ENCODE results near the gene CAPN11. TPM values are rescaled to one million over a fixed set of nuclear protein-coding genes. Genes with fewer than 3 reads are reported as not detected.
"Not testable (repeated sequence)": the region's sequence is repeated elsewhere in the genome, so short reads cannot be mapped to it uniquely, and the experiment has no call there.

CAPN11 gene
- total RNA-seq, 1 donor from 2014 or later: 0.27 TPM

GRCh38 chr6:44192428-44193041, 33.9 kb downstream of the CAPN11 start:
- Histone ChIP-seq H3K27me3 (ENCODE audit: low read depth) (no peaks in the 10 kb centered on the region), H3K4me1 (no peaks in the 10 kb centered on the region), H3K4me3 (peak overlapping the region; percentile 28), H3K9me3 (no peaks in the 10 kb centered on the region), H3K36me3 (no peaks in the 10 kb centered on the region), H3K27ac (peak overlapping the region; percentile 18)
- intact Hi-C loops (cut with DNase I): no loop called here
- no peak for TF ChIP-seq CTCF (IDR thresholded peaks at IDR 0.05)
- peak; percentile 56 to 79 for ATAC-seq
- DNase-seq: no peak

- Histone ChIP-seq H3K4me1 (no peaks in the 10 kb centered on the region), H3K4me3 (no peak overlapping the region), H3K27me3 (ENCODE audit: low read depth) (no peaks in the 10 kb centered on the region), H3K9me3 (no peaks in the 10 kb centered on the region), H3K27ac (no peak overlapping the region), H3K36me3 (no peaks in the 10 kb centered on the region)
- no peak for TF ChIP-seq CTCF (IDR thresholded peaks at IDR 0.05)
- no peak for ATAC-seq
- intact Hi-C loops (cut with DNase I): no loop called here
- no peak for DNase-seq
These were observed 34.8 kb downstream of the CAPN11 start for GRCh38 chr6:44193307-44193910.

GRCh38 chr6:44194326-44194725, 35.7 kb downstream of the CAPN11 start:
- ATAC-seq (no peak), DNase-seq (no peak)
- no peaks in the 10 kb centered on the region for H3K27me3 ChIP-seq (ENCODE audit: low read depth)
- no peaks in the 10 kb centered on the region for H3K4me1 ChIP-seq
- H3K36me3 ChIP-seq: no peaks in the 10 kb centered on the region
- no peak overlapping the region for H3K4me3 ChIP-seq
- H3K27ac ChIP-seq: no peak overlapping the region
- no peak for TF ChIP-seq CTCF (IDR thresholded peaks at IDR 0.05)
- intact Hi-C loops (cut with DNase I): no loop called here
- H3K9me3 ChIP-seq: no peaks in the 10 kb centered on the region

GRCh38 chr6:44196351-44196750, 37.7 kb downstream of the CAPN11 start:
- ATAC-seq; DNase-seq; H3K36me3 ChIP-seq; H3K4me3 ChIP-seq; H3K9me3 ChIP-seq; H3K4me1 ChIP-seq; H3K27ac ChIP-seq; H3K27me3 ChIP-seq (ENCODE audit: low read depth); intact Hi-C loops (cut with DNase I): not testable (repeated sequence)

- intact Hi-C loops (cut with DNase I): no loop called here
These were observed 40.1 kb downstream of the CAPN11 start for GRCh38 chr6:44198684-44199083.

More at GRCh38 chr6:44198684-44199083, 40.1 kb downstream of the CAPN11 start:
- TF ChIP-seq CTCF (IDR thresholded peaks at IDR 0.05): no peak
- DNase-seq (no peak), ATAC-seq (no peak)
- no peaks in the 10 kb centered on the region for H3K9me3 ChIP-seq
- H3K4me3 ChIP-seq: no peak overlapping the region
- no peaks in the 10 kb centered on the region for H3K27me3 ChIP-seq (ENCODE audit: low read depth)
- no peak overlapping the region for H3K27ac ChIP-seq
- no peaks in the 10 kb centered on the region for H3K36me3 ChIP-seq
- H3K4me1 ChIP-seq: no peaks in the 10 kb centered on the region

Measured in lower lobe of right lung (tissue), 2 donors.